A549 (cell line): Measurements from ENCODE around the gene C1orf146.

Experiments used
- CTCF ChIP-seq: fragments of >200 bp; sonication (Bioruptor Twin); formaldehyde crosslinking; IDR thresholded peaks from 3 replicates; pipeline ENCODE4 v1.5.1; 2016
- RAD21 ChIP-seq, 2 experiments: fragments of >200 bp in 1 of 2; sonication (Bioruptor Twin) in 1 of 2; formaldehyde crosslinking in 1 of 2; IDR thresholded peaks in 1 of 2; conservative IDR thresholded peaks in 1 of 2; 2 replicates in 1 of 2; 3 replicates in 1 of 2; pipeline ENCODE4 v1.6.1; 2012 to 2018; ENCODE audit warnings: inconsistent platforms in 1 of 2

DNA sequence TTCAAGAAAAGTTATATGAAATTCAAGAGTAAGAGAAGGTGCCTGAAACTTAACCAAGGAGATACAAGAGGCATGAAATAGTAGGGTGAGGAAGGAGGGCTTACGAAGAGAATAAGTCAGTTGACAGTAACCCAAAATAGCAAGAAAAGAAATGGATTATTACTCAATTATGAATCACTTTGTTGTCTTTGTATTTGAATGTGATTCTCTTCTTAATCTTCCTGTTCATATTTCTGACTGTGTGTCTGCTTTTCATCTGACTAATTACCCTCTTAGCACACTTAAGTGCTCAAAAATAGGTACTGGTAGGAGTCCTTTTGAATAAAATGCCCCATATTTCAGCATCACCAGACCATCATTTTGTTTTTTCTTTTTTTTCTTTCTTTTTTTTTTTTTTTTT, 41.6 kb downstream of the C1orf146 start:
- TF ChIP-seq CTCF, result no peak
- no peak for TF ChIP-seq RAD21 (conservative IDR thresholded peaks at IDR 0.05 in 1 of 2, IDR thresholded peaks at IDR 0.05 in 1 of 2)
